GM12878 (cell line): ENCODE data around the gene PEF1. TPM values are rescaled to one million over a fixed set of nuclear protein-coding genes. Genes with fewer than 3 reads are reported as not detected.

Experiments used
- ATAC-seq: fragments of 200-7000 bp; cut with Tn5 transposase; 3 replicates; pipeline ENCODE4 v1.9.1; 2020; ENCODE audit warnings: mild to moderate bottlenecking, moderate library complexity
- BruUV-seq: library from RNA; stranded (reverse); fragments of 400-500 nt; replicated peaks from 2 replicates; lab custom pipeline; 2021; lab: Mats Ljungman, UMichigan
- CTCF ChIA-PET: fragments of 300-600 bp; sonication (Branson Sonifier 250); formaldehyde crosslinking; extraction: SDS; loops from one replicate; lab custom pipeline; 2021; ENCODE audit warnings: inconsistent platforms; lab: Yijun Ruan, JAX
- POLR2A ChIA-PET: fragments of 350-600 bp; formaldehyde crosslinking; extraction: SDS; loops from one replicate; lab custom pipeline; 2021; ENCODE audit warnings: inconsistent platforms; lab: Charles Lee
- RAD21 ChIA-PET: fragments of 300-600 bp; sonication (Branson Sonifier 250); formaldehyde crosslinking; loops from one replicate; lab custom pipeline; 2023; ENCODE audit warnings: antibody characterized with exemption; ENCODE audit not compliant: unreplicated experiment; lab: Charles Lee
- SMC1A ChIA-PET: fragments of 300-600 bp; sonication (Branson Sonifier 250); formaldehyde crosslinking; loops from one replicate; lab custom pipeline; 2023; ENCODE audit not compliant: unreplicated experiment, uncharacterized antibody; lab: Charles Lee
- DNase-seq: peaks from one replicate; pipeline ENCODE4 v3.0.0-alpha.2; 2011; ENCODE audit warnings: low read depth, low spot score
- FAIRE-seq: peaks from 3 replicates; lab custom pipeline; 2011; peaks lifted over from hg19 to GRCh38; lab: Jason Lieb, UNC
- H2AFZ ChIP-seq: 2 replicates; pipeline ENCODE4 v1.6.0; 2011; ENCODE audit warnings: low read depth, low read length, control low read depth; ENCODE audit not compliant: control insufficient read depth
- H3K27ac ChIP-seq: 2 replicates; pipeline ENCODE4 v1.5.1; 2011; ENCODE audit warnings: control low read depth; ENCODE audit not compliant: control insufficient read depth, insufficient read depth
- H3K27me3 ChIP-seq, 2 experiments: replicated peaks in 1 of 2; 2 replicates each; pipeline versions ENCODE4 v1.6.0 to v1.6.1; 2011; ENCODE audit warnings: low read length in 1 of 2; ENCODE audit not compliant: control insufficient read depth in 2 of 2, insufficient read depth in 2 of 2
- H3K36me3 ChIP-seq, 2 experiments: 2 replicates each; pipeline ENCODE4 v1.5.1; 2011; ENCODE audit warnings: low read length in 1 of 2; ENCODE audit not compliant: control insufficient read depth in 2 of 2, insufficient read depth in 2 of 2
- H3K4me1 ChIP-seq: 2 replicates; pipeline ENCODE4 v1.6.1; 2011; ENCODE audit warnings: mild to moderate bottlenecking, low read length, moderate library complexity, mixed read lengths; ENCODE audit not compliant: control insufficient read depth, insufficient read depth
- H3K4me2 ChIP-seq: 2 replicates; pipeline ENCODE4 v1.6.0; 2011; ENCODE audit warnings: control low read depth; ENCODE audit not compliant: control insufficient read depth, insufficient read depth
- H3K4me3 ChIP-seq: fragments of 200-600 bp; sonication (generic); 2 replicates; pipeline ENCODE4 v1.5.1; 2016
- H3K79me2 ChIP-seq: 2 replicates; pipeline ENCODE4 v1.6.0; 2011; ENCODE audit warnings: low read length; ENCODE audit not compliant: control insufficient read depth, insufficient read depth
- H3K9ac ChIP-seq: 2 replicates; pipeline ENCODE4 v1.8.0; 2011; ENCODE audit warnings: low read length, control low read depth, mixed read lengths; ENCODE audit not compliant: control insufficient read depth, insufficient read depth
- H3K9me3 ChIP-seq: replicated peaks from 3 replicates; pipeline ENCODE4 v1.5.1; 2011; ENCODE audit warnings: mild to moderate bottlenecking, low read length; ENCODE audit not compliant: control insufficient read depth, insufficient read depth
- H4K20me1 ChIP-seq: 2 replicates; pipeline ENCODE4 v1.6.0; 2011; ENCODE audit not compliant: control insufficient read depth, insufficient read depth
- ATF7 ChIP-seq: fragments of 450-650 bp; IDR thresholded peaks from 2 replicates; pipeline ENCODE4 v1.6.1; 2016; ENCODE audit warnings: low read depth, mild to moderate bottlenecking
- CHD2 ChIP-seq: IDR thresholded peaks from 2 replicates; pipeline ENCODE4 v1.6.1; 2011; ENCODE audit warnings: low read depth, low read length, improper control_type of control experiment, borderline replicate concordance
- CTCF ChIP-seq, 3 experiments: IDR thresholded peaks in 2 of 3; conservative IDR thresholded peaks in 1 of 3; 2 replicates each; pipeline ENCODE4 v1.5.1; 2011; ENCODE audit warnings: low read depth in 3 of 3, low read length in 3 of 3, mild to moderate bottlenecking in 3 of 3, control low read depth in 2 of 3, moderate library complexity in 2 of 3, inconsistent platforms in 1 of 3, mixed read lengths in 1 of 3; ENCODE audit not compliant: control insufficient read depth in 2 of 3, insufficient read depth in 1 of 3; ENCODE audit errors: extremely low read depth in 1 of 3
- HSF1 ChIP-seq: fragments of 150-350 bp; IDR thresholded peaks from 2 replicates; pipeline ENCODE4 v1.6.1; 2014; ENCODE audit warnings: mild to moderate bottlenecking, low read depth, low read length
- IKZF2 ChIP-seq, 2 experiments: fragments of 450-650 bp; IDR thresholded peaks; 2 replicates each; pipeline ENCODE4 v1.6.1; 2017; ENCODE audit warnings: mild to moderate bottlenecking in 2 of 2, moderate library complexity in 2 of 2
- POLR2AphosphoS5 ChIP-seq: IDR thresholded peaks from 2 replicates; pipeline ENCODE4 v1.6.1; 2011; ENCODE audit warnings: mild to moderate bottlenecking, low read length, inconsistent platforms
- SMARCA5 ChIP-seq: fragments of 450-650 bp; IDR thresholded peaks from 2 replicates; pipeline ENCODE4 v1.6.1; 2017; ENCODE audit warnings: mild to moderate bottlenecking
- SUZ12 ChIP-seq: fragments of 200-600 bp; sonication (generic); IDR thresholded peaks from one replicate; pipeline ENCODE4 v1.6.1; 2018; ENCODE audit warnings: antibody characterized with exemption, mild to moderate bottlenecking; ENCODE audit not compliant: unreplicated experiment
- TCF3 ChIP-seq: IDR thresholded peaks from 2 replicates; pipeline ENCODE4 v1.6.1; 2012; ENCODE audit warnings: low read depth, mild to moderate bottlenecking, low read length, borderline replicate concordance; ENCODE audit not compliant: insufficient read depth
- ZNF592 ChIP-seq: fragments of 450-650 bp; IDR thresholded peaks from 2 replicates; pipeline ENCODE4 v1.6.1; 2017; ENCODE audit warnings: mild to moderate bottlenecking, moderate library complexity
- WGBS: methylation state at CpG from one replicate; pipeline ENCODE4 v1.1.6; 2016; ENCODE audit warnings: low lambda C conversion rate; ENCODE audit not compliant: insufficient replicate concordance, insufficient coverage; ENCODE audit errors: missing lambda C conversion rate; 5-methylcytosine and 5-hydroxymethylcytosine counted together
- in situ Hi-C: fragments of 300-500 bp; cut with MboI; formaldehyde crosslinking; loops from 9 replicates; pipeline ENCODE4 v1.14.3; 2018; ENCODE audit warnings: mixed read lengths
- intact Hi-C: fragments of 100-400 bp; cut with micrococcal nuclease; formaldehyde crosslinking; loops from one replicate; pipeline ENCODE4 v1.14.2; 2022; ENCODE audit not compliant: unreplicated experiment
- polyA plus RNA-seq, 11 experiments: library from polyadenylated mRNA; depleted of rRNA in 4 of 11; unstranded in 6 of 11; stranded (reverse) in 5 of 11; fragments of >200 nt; fragmentation: Nextera tagmentation in 4 of 11; fragmentation: Illumina TruSeq in 1 of 11; extraction: Ambion mirVana in 4 of 11; extraction: Trizol in 1 of 11; gene quantifications; 1 replicate in 1 of 11; 2 replicates in 10 of 11; pipeline versions ENCODE4 v1.2.1 to v1.2.3, GENCODE V29; 2011 to 2016; ENCODE audit warnings: inconsistent platforms in 2 of 11, missing spikeins in 2 of 11, low read depth in 1 of 11
- total RNA-seq, 4 experiments: library from RNA; depleted of rRNA in 3 of 4; stranded (reverse); fragments of >200 nt in 3 of 4; fragmentation: Illumina TruSeq in 1 of 4; extraction: Trizol in 1 of 4; gene quantifications; 2 replicates each; pipeline versions ENCODE4 v1.2.1 to v1.2.3, GENCODE V29; 2013 to 2021

Gene PEF1
- total and polyA plus RNA-seq, 10 of the 15 experiments (the other 5 are each of a cell fraction or from before 2014, with no cell fraction given), result 27.1 to 107 (median 79.0) TPM

- WGBS, result 66% methylated on average over 13 of the region's 13 CpGs
- H3K9me3 ChIP-seq, result no peaks in the 10 kb centered on the region
- H3K36me3 ChIP-seq, result no peaks in the 10 kb centered on the region
- no TSS peak for BruUV-seq
- intact Hi-C loops, result no loop called here
- FAIRE-seq (no peak), DNase-seq (no peak), ATAC-seq (no peak)
- no peak overlapping the region for H3K4me3 ChIP-seq
- 0 out of 4 replicates have a peak, but pooled peaks cover 0 to 1% of the 10 kb centered on the region in 2 experiments for H3K27me3 ChIP-seq
- SMC1A ChIA-PET, result interaction anchor here (0.6 kb wide), 1 partner anchor 56 kb away, joined by 3 read pairs; no protein-coding TSS in a partner anchor
- H3K79me2 ChIP-seq, result no peaks in the 10 kb centered on the region
- H3K27ac ChIP-seq, result no peak overlapping the region
- POLR2A ChIA-PET, result no interaction called here
- CTCF ChIA-PET, result interaction anchor here (1.6 to 1.9 kb wide), 2 partner anchors 32 to 116 kb away, joined by 4 to 6 read pairs; no protein-coding TSS in a partner anchor
- H3K4me2 ChIP-seq, result no peak overlapping the region
- TF ChIP-seq SMARCA5 (no peak), POLR2AphosphoS5 (no peak), ZNF592 (no peak), IKZF2 (IDR thresholded peaks at IDR 0.05) (no peak), CTCF (IDR thresholded peaks at IDR 0.05 in 2 of 3, conservative IDR thresholded peaks at IDR 0.05 in 1 of 3; ENCODE audit: control insufficient read depth in 2 of 3, extremely low read depth in 1 of 3, insufficient read depth in 1 of 3, low read depth in 3 of 3, low read length in 3 of 3) (no peak), TCF3 (no peak), CHD2 (no peak), HSF1 (no peak), SUZ12 (no peak), ATF7 (no peak)
- no peaks in the 10 kb centered on the region for H4K20me1 ChIP-seq
- no peak overlapping the region for H3K9ac ChIP-seq
- in situ Hi-C loops, result no loop called here
- H3K4me1 ChIP-seq, result no peaks in the 10 kb centered on the region
- no peak overlapping the region for H2AFZ ChIP-seq
- RAD21 ChIA-PET, result no interaction called here
These were observed 28.3 kb upstream of the PEF1 start for GRCh38 chr1:31672986-31673385.
